ENCODE measurements around the gene FAM193B.

FAM193B gene

GRCh38 chr5:177515580-177515979 is 38.8 kb downstream of the FAM193B start:
- no peak for DNase-seq (ENCODE audit: low spot score)

GRCh38 chr5:177514541-177514940 is 39.8 kb downstream of the FAM193B start:
- DNase-seq (ENCODE audit: low spot score) = no peak

- DNase-seq (ENCODE audit: low spot score) = no peak
Observed at GRCh38 chr5:177513500-177513899, 40.9 kb downstream of the FAM193B start.

- DNase-seq (ENCODE audit: low spot score) = no peak
Observed at GRCh38 chr5:177512736-177513380, 41.5 kb downstream of the FAM193B start.

GRCh38 chr5:177511796-177512675 is 42.3 kb downstream of the FAM193B start:
- DNase-seq (ENCODE audit: low spot score) = no peak

- no peak for DNase-seq (ENCODE audit: low spot score)
Observed at GRCh38 chr5:177511181-177511580, 43.2 kb downstream of the FAM193B start.

- no peak for DNase-seq (ENCODE audit: low spot score)
Observed at GRCh38 chr5:177510567-177511053, 43.8 kb downstream of the FAM193B start.

- DNase-seq (ENCODE audit: low spot score) = no peak
Observed at GRCh38 chr5:177509991-177510566, 44.3 kb downstream of the FAM193B start.

GRCh38 chr5:177509381-177509951 is 44.9 kb downstream of the FAM193B start, which contains the start of gene DOK3:
DOK3 (minus strand) TSS chr5:177509826; CDS start chr5:177509540, 286 bp downstream.
- DNase-seq (ENCODE audit: low spot score) = no peak

GRCh38 chr5:177508837-177509236 is 45.5 kb downstream of the FAM193B start:
- no peak for DNase-seq (ENCODE audit: low spot score)

- DNase-seq (ENCODE audit: low spot score) = no peak
Observed at GRCh38 chr5:177508221-177508611, 46.1 kb downstream of the FAM193B start.

- no peak for DNase-seq (ENCODE audit: low spot score)
Observed at GRCh38 chr5:177507596-177508220, 46.7 kb downstream of the FAM193B start.

- no peak for DNase-seq (ENCODE audit: low spot score)
Observed at GRCh38 chr5:177507165-177507564, 47.2 kb downstream of the FAM193B start.

GRCh38 chr5:177505075-177505474 is 49.3 kb downstream of the FAM193B start:
- no peak for DNase-seq (ENCODE audit: low spot score)

GRCh38 chr5:177504086-177505056 is 50.0 kb downstream of the FAM193B start:
- DNase-seq (ENCODE audit: low spot score) = no peak

GRCh38 chr5:177503351-177504085 is 50.8 kb downstream of the FAM193B start:
- no peak for DNase-seq (ENCODE audit: low spot score)

- DNase-seq (ENCODE audit: low spot score) = no peak
Observed at GRCh38 chr5:177502886-177503285, 51.5 kb downstream of the FAM193B start.

GRCh38 chr5:177501874-177502678 is 52.3 kb downstream of the FAM193B start:
- DNase-seq (ENCODE audit: low spot score) = no peak
